CD4-positive, alpha-beta T cell treated with Interleukin-2 at 100 ng/mL for 4 hours (primary cell): ENCODE results near the gene OSBPL7.

Experiments used
- DNase-seq: peaks from one replicate; pipeline ENCODE4 v3.0.0-alpha.2; 2020; ENCODE audit warnings: low spot score

The OSBPL7 gene

DNA sequence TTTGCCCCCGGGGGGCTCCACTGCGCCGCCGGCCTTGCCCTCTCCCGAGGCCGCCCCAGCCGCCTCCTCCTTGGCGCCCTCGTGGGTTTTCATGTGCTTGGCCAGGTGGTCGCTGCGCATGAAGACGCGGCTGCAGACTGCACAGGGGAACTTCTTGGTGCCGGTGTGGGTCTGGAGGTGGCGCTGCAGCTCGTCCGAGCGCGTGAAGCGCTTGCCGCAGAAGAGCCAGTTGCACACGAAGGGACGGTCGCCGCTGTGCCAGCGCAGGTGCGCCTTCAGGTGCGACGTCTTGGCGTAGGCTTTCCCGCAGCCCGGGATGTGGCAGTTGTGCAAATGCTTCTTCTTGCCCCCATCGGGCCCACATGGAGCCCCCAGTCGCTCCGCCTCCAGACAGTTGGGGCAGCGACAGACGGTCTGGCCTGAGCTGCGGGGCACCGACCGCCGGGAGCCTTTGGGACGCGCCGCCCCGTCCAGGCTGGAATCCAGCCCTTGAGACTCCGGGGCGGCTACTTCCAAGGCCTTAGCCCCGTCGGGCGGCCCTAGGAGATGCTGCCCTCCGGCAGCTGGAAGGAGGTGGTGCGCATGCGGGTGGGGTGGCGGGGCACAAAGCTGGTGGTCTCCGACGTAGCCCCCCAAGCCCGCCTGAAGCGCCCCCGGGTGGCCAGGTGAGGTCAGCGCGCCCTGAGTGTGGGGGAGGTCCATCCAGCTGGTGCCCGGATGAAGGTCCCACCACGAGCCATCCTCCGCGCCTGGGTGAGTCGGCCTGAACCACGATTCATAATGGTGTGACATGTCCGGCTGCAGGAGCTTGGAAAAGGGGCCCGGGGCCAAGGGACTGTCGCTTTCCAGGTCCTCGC is 26.0 kb upstream of the OSBPL7 start:
- DNase-seq: peak; percentile 29

DNA sequence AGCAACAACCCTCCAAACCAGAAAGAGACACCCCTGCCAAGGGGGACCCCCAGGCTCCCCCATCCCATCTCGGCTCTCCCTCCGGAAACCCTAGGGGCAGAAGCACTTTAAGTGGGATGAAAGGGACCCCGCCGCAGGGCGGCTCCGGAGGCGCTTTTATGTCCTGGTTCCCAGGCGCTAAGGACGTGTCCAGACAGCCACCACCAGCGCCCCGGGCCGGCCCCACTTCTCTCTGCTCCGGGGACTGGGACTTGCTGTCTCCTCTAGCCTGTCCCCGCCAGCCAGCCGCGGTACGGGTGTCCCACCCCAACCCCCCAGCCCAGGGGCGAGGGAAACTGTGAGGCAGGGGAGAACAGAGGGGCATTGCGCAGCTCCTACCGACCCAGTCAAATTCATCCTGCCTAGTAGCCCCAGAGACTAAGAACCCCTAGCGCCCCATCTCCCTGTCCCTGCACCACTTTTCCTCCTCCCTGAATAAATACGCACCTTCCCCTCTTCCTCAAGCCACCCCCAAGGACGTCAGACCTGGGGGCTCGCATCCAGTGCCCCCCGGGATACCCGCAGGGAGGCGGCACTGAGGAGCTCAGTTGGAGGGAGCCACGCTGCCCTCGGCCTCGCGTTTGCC is 25.2 kb upstream of the OSBPL7 start:
- DNase-seq: no peak

DNA sequence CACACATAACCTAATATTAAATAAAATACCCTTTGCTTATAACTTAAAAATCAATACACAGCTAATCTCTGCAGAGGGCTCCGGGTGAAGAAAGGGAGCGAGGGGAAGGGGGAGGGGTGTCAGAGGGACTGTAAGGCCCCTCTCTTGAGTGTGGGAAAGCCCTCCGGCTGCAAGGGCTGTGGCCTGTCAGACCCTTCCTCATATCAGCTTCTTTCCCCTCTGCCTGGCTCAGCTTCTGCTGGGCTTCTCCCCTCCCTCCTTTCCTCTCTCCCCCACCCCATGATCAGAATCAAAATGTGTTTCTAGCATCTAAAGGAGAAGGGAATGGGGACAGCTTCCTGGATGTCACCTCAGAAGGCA is 24.1 kb upstream of the OSBPL7 start:
- no peak for DNase-seq

DNA sequence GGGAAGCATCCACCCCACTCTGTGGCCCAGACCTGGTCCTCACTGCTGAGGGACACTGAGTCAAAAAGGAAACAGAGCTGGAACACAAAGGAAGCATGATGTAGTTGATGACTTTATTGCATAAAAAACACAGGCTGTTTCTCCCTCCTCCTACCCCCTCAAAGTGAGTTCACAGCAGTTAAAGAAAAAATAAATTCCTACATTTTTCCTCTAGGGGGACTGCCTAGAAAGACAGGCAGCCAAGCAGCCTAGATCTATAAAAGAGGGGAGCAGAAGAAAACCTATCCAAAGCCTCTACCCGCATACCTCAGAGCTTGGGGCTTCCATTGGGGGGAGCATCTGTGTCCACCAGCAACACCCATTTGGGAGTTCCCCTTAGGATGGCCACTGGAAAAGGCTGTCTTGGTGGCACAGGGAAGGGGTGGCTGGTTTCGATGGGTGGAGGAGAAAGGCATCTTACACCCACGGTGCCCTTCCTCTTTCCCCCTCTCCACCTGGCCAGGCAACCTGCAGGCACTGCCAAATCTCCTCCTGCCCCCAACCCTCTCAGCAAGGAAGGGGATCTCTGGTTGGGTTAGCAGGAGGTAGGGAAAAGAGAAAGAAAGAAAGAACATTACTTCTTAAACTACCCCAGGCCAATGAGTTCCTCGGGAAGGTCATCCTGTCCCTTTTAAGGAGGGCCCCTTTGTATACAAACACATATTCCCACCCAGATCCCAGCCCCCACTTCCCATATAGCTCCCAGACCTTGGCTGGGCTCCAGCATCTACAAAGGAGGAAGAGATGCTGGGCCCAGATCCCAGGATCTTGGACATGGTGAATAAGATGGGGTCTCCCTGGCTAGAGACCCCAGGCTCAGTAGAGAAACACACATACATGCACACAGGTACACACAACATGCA is 23.5 kb upstream of the OSBPL7 start:
- DNase-seq: no peak

DNA sequence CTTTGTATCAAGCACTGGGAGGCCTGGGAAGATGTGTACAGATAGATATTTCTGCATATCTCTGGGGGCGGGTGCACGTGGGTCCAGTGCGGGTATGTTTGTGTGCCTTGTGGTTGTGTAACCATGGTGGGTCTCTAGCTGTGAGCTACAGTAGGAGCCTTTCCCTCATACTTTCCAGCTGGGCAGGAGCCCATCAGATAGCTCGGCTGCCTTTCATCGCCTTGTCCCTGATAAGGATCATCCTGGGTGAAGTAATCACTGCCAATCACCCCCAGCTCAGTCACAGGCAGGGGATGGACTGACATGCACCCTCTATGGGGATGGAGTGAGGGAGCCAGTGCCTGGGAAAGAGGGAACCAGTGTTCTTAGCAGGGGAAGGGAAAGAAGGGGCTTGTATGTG is 22.6 kb upstream of the OSBPL7 start:
- DNase-seq: no peak

DNA sequence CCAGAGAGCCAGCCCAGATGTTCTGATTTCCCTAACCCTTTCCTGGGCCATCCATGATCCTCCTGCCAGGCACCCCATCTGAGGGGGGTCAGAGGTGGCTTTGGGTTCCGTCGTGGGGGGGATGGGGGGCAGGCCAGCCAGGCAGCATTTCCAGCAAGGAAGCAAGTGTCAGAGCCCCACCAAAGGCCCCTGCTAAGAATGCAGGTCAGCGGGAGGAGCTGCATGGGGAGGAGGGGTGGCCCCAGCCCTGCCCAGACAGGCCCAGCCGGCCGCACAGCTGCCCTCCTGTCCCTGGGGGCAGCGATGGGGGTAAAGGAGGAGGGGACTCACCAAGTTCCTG is 21.8 kb upstream of the OSBPL7 start:
- no peak for DNase-seq

DNA sequence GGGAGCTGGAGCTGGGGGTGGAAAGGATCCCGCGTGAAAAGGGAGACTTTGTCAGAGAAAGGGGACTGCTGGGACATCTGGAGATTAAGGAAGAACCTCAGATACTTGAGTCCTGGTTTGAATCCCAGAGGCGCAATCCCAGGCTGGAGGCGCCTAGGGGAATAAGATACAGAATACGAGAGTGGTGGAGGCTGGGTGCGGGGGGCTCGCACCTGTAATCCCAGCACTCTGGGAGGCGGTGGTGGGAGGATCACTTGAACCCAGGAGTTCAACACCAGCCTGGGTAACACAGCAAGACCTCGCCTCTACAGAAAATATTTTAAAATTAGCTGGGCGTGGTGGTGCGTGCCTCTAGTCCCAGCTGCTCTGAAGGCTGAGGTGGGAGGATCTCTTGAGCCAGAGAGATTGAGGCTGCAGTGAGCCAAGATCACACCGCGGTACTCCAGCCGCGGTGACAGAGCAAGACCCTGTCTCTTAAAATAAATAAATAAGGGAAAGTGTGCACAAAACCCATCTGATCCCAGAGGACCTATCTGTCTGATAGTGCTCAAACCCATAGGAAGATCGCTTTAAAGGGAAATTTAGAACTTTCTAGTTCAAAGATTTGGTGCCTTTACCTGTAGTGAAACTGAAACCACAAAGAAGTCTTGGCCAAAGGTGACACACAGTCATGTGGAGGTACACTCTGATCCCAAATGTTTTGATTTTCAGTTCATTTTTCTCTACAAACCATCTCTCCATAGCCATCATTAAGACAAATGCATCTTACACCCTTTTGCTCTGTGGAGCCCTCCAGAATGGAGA is 20.1 kb upstream of the OSBPL7 start:
- DNase-seq: no peak

DNA sequence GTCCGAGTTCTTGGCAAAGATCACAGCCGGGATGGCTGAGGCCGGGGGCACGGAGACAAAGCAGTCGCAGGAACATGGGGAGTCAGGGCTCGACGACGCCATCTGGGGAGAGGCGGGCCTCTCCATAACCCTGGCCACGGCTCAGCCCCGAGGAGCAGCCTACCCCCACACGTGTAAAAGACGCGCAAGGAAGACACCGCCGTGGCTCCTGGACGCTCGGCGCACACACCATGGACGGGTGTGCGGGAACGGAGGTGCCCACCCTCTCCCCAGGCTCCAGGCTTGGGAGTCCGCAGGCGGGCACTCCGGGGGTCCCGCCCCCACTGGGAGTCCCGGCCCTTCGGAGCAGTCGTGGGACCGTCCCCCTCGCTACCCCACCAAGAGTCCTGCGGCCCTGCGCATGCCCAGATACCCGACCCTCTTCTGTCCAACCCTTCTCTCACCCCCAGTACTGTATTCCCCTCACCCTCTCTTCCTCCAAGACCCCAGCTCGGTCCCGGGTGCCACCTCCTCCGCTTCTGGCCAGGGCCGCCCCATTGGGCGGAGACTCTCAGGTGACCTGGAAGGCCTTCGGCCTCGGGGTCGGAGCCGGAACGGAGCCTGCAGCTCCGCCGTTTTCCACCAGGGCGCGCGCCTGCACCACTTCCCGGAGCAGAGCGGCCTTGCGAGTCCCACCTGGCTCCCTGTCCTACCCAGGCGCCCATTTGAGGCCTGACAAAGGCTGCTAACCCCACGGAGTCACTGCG is 19.3 kb upstream of the OSBPL7 start, which contains the start of gene SCRN2:
TSS of gene SCRN2 (minus strand) at position 532 of the 746 bp plus-strand sequence. CDS start at position 102, 430 bp downstream.
- DNase-seq: peak; percentile 90

DNA sequence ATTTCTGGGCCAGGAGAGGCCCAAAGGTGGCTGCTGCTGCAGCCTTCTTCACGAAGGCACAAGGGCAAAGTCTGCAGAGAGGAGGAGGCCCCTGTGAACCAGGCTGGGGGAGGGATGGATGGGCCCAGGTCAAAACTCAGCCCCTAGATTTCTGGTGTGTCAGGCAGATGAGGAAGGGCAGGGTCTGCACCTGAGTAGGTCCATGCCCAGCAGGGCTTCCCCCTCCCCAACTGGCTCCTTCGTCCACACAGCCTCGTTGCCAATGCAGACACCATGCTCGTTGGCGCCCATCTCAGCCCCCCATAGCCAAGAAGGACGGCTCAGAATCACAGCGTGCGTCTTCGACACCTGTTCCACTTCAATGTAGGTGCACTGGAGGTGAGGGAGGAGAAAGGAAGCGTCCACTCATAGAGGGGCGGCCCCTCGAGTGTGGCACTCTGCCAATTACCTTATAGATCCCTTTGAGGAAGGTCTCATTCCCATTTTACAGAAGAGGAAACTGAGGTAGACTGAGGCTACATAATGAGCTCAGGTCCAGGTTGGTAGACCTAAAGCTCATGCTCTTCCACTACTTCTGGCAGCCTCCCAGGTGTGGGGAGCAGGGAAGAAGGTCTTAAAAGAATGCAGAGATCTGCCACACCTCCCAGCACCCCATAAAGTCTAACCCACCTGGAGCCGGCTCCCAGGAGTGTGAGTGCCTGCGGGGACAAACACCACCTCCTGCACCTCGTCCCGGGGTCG is 18.6 kb upstream of the OSBPL7 start:
- no peak for DNase-seq

DNA sequence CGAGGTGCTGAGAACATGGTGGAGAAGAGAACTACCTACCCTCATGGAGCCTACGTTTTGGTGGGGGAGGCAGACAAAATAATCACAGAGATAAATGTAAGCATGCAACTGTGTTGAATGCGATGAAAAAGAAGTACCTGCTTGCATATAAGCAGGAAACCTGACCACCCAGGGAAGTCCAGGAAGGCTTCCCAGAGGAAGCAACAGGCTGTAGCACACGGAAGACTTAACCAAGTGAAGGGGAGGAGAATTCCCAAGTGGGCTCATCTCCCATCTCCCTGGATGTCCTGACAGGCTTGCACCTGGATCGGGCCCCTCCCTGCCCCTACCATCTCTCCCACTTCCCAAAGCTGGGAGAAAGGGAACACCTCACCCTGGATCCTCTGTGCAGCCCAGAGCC is 17.5 kb upstream of the OSBPL7 start:
- no peak for DNase-seq

DNA sequence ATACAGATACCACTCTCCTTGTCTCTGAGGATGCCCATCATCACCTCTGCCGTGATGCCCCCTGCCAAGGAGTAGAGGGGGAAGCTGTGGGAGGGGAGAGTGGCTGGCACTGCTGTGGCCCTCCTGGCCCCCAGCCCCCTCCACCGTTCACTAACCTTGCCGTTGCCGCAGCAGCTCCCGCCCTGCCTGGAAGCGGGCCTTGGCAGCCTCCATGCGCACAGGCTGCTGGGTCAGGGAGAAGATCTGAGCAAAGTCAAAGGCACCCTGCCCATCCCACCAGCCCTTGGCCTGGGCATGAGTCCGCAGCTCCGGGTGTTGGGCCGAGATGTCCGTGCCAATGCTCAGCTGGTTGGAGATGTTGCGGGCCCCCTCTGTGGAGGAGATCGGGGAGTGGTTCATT is 17.0 kb upstream of the OSBPL7 start:
- DNase-seq: no peak

DNA sequence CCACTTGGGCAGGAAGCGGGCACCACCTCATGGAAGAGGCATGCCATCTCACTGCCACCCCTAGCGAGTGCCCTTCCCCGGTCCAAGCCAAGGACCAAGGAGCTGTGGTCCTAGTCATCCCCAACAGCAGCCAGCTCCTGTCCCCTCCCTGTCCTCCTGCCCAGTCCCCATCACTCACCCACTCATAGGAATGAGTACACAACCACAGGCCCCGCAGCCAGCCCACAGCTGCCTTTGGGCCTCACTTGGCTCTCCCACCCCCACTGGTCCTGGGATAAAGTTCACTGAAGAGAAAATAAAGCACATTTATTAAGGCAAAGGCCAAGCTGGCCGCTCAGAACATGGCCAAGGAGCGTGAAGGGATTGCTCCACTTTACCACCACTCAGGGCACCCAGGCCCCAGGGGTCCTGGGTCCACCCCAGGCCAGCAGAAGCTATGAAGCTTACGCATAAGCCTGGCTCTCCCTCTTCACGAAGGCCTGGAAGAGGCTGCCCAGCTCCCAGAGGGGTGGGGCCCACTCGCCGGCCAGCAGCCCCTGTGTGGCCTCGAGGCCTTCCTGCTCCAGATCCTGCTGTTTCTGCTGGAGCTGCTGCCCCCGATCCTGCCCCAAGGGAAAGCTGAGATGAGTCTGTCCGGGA is 15.9 kb upstream of the OSBPL7 start:
- no peak for DNase-seq

DNA sequence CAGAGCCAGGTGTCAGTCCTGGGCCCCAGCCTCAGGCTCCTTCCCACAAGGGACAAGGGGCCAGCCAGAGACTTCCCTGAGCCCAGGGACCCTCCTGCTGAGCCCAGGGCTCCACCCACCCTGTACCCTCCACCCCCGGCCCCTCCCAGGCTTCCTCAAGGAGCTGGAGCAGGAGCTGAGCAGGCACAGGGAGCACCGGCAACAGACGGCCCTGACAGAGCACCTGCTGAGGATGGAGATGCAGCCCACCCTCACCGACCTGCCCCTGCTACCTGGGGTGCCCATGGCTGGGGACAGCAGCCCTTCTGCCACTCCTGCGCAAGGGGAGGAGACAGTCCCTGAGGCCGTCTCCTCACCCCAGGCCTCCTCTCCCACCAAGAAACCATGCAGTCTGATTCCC is 15.0 kb upstream of the OSBPL7 start:
- DNase-seq: no peak

DNA sequence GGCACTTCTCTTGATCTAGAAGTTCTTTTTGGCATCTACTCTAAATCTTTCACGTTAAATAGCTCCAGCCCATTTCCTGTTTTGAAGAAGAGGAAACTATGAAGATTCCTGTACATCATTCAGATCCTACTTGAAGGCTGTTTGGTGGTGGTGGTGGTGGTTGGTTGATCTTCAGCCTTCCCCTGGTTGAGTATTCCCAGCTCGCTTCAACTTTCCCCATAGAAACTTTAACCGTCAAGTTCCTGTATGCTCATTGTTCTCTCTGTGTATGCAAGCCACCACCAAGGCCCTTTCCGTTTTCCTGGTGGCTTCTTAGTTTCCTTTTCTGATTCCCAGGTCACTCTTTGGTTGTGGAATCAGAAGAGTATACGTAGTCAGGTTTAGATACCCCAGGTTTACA is 13.2 kb upstream of the OSBPL7 start:
- no peak for DNase-seq

DNA sequence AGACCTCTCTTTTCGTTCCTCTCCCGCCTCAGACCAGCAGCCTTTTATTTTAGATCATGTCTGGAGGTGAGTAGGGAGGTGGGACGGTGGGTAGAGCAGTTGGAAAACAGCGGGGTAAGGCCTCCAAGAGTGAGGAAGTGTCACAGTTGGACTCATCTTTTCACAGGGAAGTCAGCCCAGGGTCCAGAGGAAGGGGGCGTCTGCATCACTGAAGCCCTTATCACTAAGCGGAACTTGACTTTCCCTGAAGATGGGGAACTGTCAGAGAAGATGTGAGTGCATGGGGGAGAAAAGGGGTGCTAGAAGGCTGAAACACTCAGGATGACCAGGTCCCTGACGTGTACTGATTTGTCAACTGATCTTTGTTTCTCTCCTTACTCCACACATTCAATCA is 10.3 kb upstream of the OSBPL7 start:
- DNase-seq: no peak

DNA sequence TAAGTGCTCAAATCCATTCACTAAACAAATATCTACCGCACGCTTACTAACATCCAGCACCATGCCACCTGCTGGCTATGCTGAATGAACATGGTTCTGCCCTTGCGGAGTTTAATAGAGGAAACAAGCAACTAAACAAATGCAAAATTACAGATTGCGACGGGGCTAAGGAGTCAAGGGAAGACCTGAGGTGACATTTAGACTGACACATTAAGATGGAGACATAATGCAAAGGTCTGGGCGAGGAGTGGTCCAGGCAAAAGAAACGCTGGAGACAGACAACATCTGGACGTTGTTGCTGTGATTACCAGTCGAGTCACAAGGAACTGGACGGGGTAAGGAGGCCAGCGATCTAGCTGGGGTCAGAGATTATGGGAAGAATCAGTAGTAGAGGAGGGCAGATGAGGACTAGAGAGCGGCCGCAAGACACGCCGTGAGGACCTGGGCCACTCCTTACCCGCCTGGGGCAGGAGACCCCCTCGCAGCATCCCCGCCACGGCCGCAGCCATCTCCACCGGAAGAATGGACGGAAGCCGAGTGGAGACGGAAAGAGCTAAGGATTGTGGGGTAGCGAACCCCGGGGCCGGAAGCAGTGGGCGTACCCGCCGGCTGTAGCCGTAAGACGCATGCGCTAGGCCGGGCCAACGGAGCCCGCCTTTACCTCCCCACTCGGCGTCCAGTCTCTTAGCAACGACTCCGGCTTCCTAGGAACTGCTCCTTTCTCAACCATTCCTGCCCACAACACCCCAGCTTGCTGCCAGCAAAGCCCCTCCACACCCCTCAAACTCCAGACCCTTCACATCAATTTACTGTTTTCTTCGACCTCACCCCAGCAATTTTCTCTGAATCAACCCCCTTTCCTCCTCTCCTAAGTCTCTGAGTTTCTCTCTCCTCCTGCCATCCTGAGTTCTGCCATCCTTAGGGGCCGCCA is 9.7 kb upstream of the OSBPL7 start, which contains the start of the genes LRRC46 and MRPL10:
TSS of gene LRRC46 (plus strand) at position 668 of the 931 bp plus-strand sequence. CDS start 320 bp downstream, outside the sequence.
TSS of gene MRPL10 (minus strand) at position 539 of the 931 bp plus-strand sequence. CDS start at position 509, 30 bp downstream.
- peak; percentile 93 for DNase-seq

DNA sequence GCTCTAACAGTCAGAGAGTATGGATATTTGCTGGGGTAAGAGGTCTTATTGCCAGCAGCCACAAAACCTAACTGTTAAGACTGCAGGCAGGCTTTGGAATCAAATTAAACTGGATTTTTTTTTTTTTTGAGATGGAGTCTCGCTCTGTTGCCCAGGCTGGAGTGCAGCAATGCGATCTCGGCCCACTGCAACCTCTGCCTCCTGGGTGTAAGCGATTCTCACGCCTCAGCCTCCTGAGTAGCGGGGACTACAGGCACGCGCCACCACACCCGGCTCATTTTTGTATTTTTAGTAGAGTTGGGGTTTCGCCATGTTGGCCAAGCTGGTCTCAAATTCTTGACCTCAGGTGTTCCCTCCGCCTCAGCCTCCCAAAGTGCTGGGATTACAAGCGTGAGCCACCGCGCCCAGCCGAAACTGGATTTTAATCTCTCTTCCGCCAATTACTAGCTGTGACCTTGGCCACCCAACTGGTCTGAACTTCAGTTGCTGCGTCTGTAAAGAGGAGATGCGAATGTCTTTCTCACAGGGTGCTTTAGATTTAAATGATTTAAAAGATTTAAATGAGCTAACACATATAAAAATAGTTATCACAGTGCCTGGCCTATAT is 8.9 kb upstream of the OSBPL7 start:
- no peak for DNase-seq

DNA sequence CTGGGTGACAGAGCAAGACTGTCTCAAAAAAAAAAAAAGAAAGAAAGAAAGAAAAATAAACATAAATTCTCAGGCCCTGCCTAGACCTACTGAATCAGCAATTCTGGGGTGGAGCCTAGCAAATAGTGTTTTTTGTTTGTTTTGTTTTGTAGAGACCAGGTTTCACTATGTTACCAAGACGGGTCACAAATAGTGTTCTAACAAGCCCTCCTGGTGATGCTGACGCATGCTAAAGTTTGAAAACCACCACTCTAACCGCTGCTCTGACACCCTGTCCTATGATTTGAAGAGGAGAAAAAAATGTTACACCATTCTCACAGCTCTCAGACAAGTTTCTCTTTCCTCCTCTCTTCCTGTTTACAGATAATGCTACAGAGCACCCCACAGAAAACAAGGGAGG is 8.3 kb upstream of the OSBPL7 start:
- DNase-seq: peak; percentile 91
